Duodenal mucosa (tissue), 2 donors: ENCODE data around the gene SVOPL.

Experiments used
- H3K27ac ChIP-seq: one replicate; pipeline ENCODE4 v1.7.0; 2013; ENCODE audit warnings: low read depth, low read length
- H3K27me3 ChIP-seq, 2 donors: one replicate each; pipeline ENCODE4 v1.7.0; 2013; ENCODE audit warnings: low read length in 2 of 2, control low read depth in 1 of 2; ENCODE audit not compliant: insufficient read depth in 2 of 2, control insufficient read depth in 1 of 2
- H3K36me3 ChIP-seq, 2 donors: one replicate each; pipeline ENCODE4 v1.7.0; 2013; ENCODE audit warnings: low read length in 2 of 2, control low read depth in 1 of 2; ENCODE audit not compliant: insufficient read depth in 2 of 2, control insufficient read depth in 1 of 2
- H3K4me1 ChIP-seq, 2 donors: one replicate each; pipeline ENCODE4 v1.7.0; 2013; ENCODE audit warnings: low read length in 2 of 2, control low read depth in 1 of 2; ENCODE audit not compliant: insufficient read depth in 2 of 2, control insufficient read depth in 1 of 2
- H3K4me3 ChIP-seq, 2 donors: one replicate each; pipeline ENCODE4 v1.7.0; 2013; ENCODE audit warnings: low read length in 2 of 2, low read depth in 1 of 2
- H3K9ac ChIP-seq, 2 donors: one replicate each; pipeline ENCODE4 v1.7.0; 2013; ENCODE audit warnings: low read length in 2 of 2, low read depth in 1 of 2
- H3K9me3 ChIP-seq, 2 donors: one replicate each; pipeline ENCODE4 v1.7.0; 2013; ENCODE audit warnings: low read length in 2 of 2, control low read depth in 1 of 2; ENCODE audit not compliant: control insufficient read depth in 1 of 2

The SVOPL gene

GRCh38 chr7:138632384-138632783 is 68.8 kb downstream of the SVOPL start:
- H3K9me3 ChIP-seq, result no peaks in the 10 kb centered on the region

GRCh38 chr7:138630059-138630610 is 71.0 kb downstream of the SVOPL start:
- H3K4me3 ChIP-seq, result no peak overlapping the region
- no peak overlapping the region for H3K9ac ChIP-seq
- no peaks in the 10 kb centered on the region for H3K9me3 ChIP-seq
- H3K27me3 ChIP-seq, result no peaks in the 10 kb centered on the region
- H3K27ac ChIP-seq, result no peak overlapping the region
- H3K36me3 ChIP-seq, result no peaks in the 10 kb centered on the region
- no peaks in the 10 kb centered on the region for H3K4me1 ChIP-seq

More at GRCh38 chr7:138632384-138632783, 68.8 kb downstream of the SVOPL start:
- Histone ChIP-seq H3K4me3 (no peak overlapping the region), H3K27ac (no peak overlapping the region), H3K27me3 (no peaks in the 10 kb centered on the region), H3K9ac (no peak overlapping the region), H3K4me1 (no peaks in the 10 kb centered on the region), H3K36me3 (no peaks in the 10 kb centered on the region)

GRCh38 chr7:138627361-138627760 is 73.8 kb downstream of the SVOPL start:
- no peak overlapping the region for H3K27ac ChIP-seq

DNA sequence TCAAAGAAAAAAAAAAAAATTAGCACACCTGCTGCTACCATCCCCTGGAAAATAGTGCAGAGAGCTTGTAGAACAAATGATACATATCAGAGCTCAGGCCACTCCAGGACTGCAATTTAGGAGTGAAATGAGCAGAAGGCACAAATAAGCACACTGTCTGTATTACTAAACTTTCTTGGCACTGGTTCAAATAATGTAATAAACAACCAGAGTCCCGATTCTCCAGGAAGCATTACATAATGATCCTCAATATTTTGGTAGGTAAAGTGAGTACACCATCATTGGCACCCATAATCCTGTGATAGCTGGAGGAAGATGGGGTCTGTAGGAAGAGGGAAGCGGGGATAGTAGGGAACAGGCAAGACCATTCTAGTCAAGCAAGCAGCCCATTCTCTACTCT is 74.3 kb downstream of the SVOPL start:
- Histone ChIP-seq H3K27me3 (no peaks in the 10 kb centered on the region), H3K9ac (no peak overlapping the region), H3K27ac (no peak overlapping the region), H3K36me3 (no peaks in the 10 kb centered on the region), H3K4me3 (no peak overlapping the region), H3K4me1 (no peaks in the 10 kb centered on the region), H3K9me3 (no peaks in the 10 kb centered on the region)

More at GRCh38 chr7:138627361-138627760, 73.8 kb downstream of the SVOPL start:
- Histone ChIP-seq H3K4me3 (no peak overlapping the region), H3K9ac (no peak overlapping the region), H3K36me3 (no peaks in the 10 kb centered on the region), H3K9me3 (no peaks in the 10 kb centered on the region), H3K27me3 (no peaks in the 10 kb centered on the region), H3K4me1 (no peaks in the 10 kb centered on the region)

DNA sequence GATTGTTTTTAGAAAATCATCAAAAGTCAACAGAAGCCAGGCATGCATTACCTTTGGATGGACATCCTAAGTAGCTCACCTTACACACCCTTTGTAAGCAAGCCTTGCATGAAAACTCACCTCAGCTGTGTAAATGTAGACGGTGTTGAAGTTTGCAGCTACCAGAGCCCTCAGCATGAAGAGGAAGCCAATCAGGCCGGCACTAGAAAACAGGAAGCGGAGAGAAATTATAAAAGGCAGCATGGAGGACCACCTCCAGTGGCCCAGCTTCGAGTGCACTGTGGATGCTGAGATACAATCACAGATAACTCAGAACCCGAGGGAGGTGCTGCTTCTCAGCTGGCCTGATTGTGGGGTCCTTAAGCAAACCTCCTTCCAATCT is 75.3 kb downstream of the SVOPL start:
- Histone ChIP-seq H3K36me3 (no peaks in the 10 kb centered on the region), H3K9ac (no peak overlapping the region), H3K27ac (no peak overlapping the region), H3K4me1 (no peaks in the 10 kb centered on the region), H3K27me3 (no peaks in the 10 kb centered on the region), H3K4me3 (no peak overlapping the region), H3K9me3 (no peaks in the 10 kb centered on the region)

GRCh38 chr7:138625084-138625848 is 75.9 kb downstream of the SVOPL start:
- Histone ChIP-seq H3K36me3 (no peaks in the 10 kb centered on the region), H3K9me3 (no peaks in the 10 kb centered on the region), H3K4me3 (no peak overlapping the region), H3K9ac (no peak overlapping the region), H3K27ac (no peak overlapping the region), H3K4me1 (no peaks in the 10 kb centered on the region), H3K27me3 (no peaks in the 10 kb centered on the region)

DNA sequence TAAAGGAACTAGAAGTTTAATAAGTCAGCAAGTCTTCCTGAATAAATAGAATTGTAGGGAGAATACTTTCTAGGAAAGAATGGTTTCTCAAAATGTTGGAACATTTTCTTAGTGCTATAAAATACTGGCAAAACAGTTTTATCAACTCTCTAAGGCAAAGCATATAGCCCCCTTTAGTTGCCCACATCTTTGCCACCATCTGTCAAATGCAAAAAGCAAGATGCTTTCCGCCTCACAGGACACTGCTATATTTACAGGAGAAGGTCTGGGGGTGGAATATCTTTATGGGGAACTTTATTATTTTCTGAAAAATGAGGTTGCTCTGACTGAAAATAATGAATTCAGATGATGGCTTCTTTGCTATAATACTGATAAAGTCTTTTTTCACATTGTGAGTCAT is 78.3 kb downstream of the SVOPL start:
- Histone ChIP-seq H3K27me3 (no peaks in the 10 kb centered on the region), H3K4me1 (no peaks in the 10 kb centered on the region), H3K9me3 (no peaks in the 10 kb centered on the region), H3K4me3 (no peak overlapping the region), H3K27ac (no peak overlapping the region), H3K36me3 (no peaks in the 10 kb centered on the region), H3K9ac (no peak overlapping the region)

GRCh38 chr7:138618933-138619332 is 82.2 kb downstream of the SVOPL start:
- H3K36me3 ChIP-seq, result no peaks in the 10 kb centered on the region
- H3K4me3 ChIP-seq, result no peak overlapping the region
- no peaks in the 10 kb centered on the region for H3K4me1 ChIP-seq
- H3K27me3 ChIP-seq, result no peaks in the 10 kb centered on the region
- no peak overlapping the region for H3K9ac ChIP-seq
- no peak overlapping the region for H3K27ac ChIP-seq
- H3K9me3 ChIP-seq, result no peaks in the 10 kb centered on the region

DNA sequence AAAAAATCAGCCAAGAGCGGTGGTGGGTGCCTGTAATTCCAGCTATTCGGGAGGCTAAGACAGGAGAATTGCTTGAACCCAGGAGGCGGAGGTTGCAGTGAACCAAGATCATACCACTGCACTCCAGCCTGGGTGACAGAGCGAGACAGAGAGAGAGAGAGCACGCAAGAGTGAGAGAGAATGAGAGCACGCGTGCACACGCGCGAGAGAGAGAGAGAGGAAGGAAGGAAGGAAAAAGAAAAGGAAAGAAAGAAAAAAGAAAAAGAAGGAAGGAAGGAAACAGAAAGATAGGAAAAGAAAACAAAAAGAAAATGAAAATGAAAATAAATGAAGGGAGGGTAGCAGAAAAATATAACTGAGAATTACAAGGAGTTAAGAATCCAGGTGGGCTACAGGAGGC is 82.7 kb downstream of the SVOPL start:
- no peaks in the 10 kb centered on the region for H3K4me1 ChIP-seq
- no peak overlapping the region for H3K9ac ChIP-seq
- no peaks in the 10 kb centered on the region for H3K9me3 ChIP-seq
- no peaks in the 10 kb centered on the region for H3K27me3 ChIP-seq
- H3K36me3 ChIP-seq, result no peaks in the 10 kb centered on the region
- H3K27ac ChIP-seq, result no peak overlapping the region
- no peak overlapping the region for H3K4me3 ChIP-seq

GRCh38 chr7:138616085-138616484 is 85.1 kb downstream of the SVOPL start:
- no peaks in the 10 kb centered on the region for H3K36me3 ChIP-seq
- no peaks in the 10 kb centered on the region for H3K4me1 ChIP-seq
- H3K27me3 ChIP-seq, result no peaks in the 10 kb centered on the region
- H3K27ac ChIP-seq, result no peak overlapping the region
- H3K9ac ChIP-seq, result no peak overlapping the region
- no peaks in the 10 kb centered on the region for H3K9me3 ChIP-seq
- H3K4me3 ChIP-seq, result no peak overlapping the region
